HL-60 (cell line): ENCODE results near the gene NUP210.
A peak's percentile ranks its signal among the peaks of the same experiment; 100 is the strongest.

Experiments used
- POLR2AphosphoS5 ChIP-seq: IDR thresholded peaks from 2 replicates; pipeline ENCODE4 v1.6.1; 2012; ENCODE audit warnings: low read depth
- REST ChIP-seq: IDR thresholded peaks from 2 replicates; pipeline ENCODE4 v1.6.1; 2012; ENCODE audit warnings: low read depth; ENCODE audit not compliant: insufficient replicate concordance
- TF ChIP-seq, protein P1 (sequence below): IDR thresholded peaks from one replicate; pipeline ENCODE4 v1.5.1; 2011; ENCODE audit warnings: low read length, control low read depth, inconsistent platforms; ENCODE audit not compliant: insufficient read depth

DNA sequence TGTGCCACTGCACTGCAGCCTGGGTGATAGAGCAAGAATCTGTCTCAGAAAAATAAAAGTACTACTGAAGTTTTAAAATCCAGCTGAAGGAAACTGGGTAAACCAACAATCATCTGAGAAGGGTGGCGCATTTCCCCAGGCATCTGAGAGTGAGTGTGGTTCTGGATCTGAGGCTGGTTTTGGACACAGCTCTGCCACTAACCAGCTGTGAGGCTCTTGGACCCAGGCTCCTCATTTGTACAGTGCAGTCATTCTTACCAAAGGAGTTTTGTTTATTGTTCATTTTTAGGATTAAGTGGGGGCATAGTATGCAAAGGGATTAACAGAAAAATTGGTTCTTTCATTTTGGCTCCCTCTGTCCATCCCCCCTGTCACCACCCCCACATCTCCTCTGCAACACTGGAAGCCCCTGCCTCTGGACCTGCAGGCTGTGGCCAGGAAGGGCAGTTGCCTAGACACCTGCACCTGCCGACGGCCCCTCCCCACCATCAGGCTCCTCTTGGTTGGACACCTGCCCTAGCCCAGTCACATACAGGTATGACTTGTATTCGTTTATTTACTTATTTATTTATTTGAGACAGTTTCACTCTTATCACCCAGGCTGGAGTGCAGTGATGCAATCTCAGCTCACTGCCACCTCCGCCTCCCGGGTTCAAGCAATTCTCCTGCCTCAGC, 8.8 kb downstream of the NUP210 start:
- TF ChIP-seq, protein P1, sequence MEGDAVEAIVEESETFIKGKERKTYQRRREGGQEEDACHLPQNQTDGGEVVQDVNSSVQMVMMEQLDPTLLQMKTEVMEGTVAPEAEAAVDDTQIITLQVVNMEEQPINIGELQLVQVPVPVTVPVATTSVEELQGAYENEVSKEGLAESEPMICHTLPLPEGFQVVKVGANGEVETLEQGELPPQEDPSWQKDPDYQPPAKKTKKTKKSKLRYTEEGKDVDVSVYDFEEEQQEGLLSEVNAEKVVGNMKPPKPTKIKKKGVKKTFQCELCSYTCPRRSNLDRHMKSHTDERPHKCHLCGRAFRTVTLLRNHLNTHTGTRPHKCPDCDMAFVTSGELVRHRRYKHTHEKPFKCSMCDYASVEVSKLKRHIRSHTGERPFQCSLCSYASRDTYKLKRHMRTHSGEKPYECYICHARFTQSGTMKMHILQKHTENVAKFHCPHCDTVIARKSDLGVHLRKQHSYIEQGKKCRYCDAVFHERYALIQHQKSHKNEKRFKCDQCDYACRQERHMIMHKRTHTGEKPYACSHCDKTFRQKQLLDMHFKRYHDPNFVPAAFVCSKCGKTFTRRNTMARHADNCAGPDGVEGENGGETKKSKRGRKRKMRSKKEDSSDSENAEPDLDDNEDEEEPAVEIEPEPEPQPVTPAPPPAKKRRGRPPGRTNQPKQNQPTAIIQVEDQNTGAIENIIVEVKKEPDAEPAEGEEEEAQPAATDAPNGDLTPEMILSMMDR: no peak
- TF ChIP-seq POLR2AphosphoS5: 0 out of 2 replicates have a peak, but pooled peaks have one; percentile 18
- TF ChIP-seq REST: no peak
